ENCODE results near the gene SLC26A5.

- TF ChIP-seq, protein P1, sequence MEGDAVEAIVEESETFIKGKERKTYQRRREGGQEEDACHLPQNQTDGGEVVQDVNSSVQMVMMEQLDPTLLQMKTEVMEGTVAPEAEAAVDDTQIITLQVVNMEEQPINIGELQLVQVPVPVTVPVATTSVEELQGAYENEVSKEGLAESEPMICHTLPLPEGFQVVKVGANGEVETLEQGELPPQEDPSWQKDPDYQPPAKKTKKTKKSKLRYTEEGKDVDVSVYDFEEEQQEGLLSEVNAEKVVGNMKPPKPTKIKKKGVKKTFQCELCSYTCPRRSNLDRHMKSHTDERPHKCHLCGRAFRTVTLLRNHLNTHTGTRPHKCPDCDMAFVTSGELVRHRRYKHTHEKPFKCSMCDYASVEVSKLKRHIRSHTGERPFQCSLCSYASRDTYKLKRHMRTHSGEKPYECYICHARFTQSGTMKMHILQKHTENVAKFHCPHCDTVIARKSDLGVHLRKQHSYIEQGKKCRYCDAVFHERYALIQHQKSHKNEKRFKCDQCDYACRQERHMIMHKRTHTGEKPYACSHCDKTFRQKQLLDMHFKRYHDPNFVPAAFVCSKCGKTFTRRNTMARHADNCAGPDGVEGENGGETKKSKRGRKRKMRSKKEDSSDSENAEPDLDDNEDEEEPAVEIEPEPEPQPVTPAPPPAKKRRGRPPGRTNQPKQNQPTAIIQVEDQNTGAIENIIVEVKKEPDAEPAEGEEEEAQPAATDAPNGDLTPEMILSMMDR (IDR thresholded peaks at IDR 0.05; ENCODE audit: extremely low read depth in 1 of 2, insufficient read depth in 1 of 2, low read depth in 1 of 2, low read length in 2 of 2) = no peak
- TF ChIP-seq JUN (IDR thresholded peaks at IDR 0.05; ENCODE audit: borderline replicate concordance, insufficient read depth, insufficient read length, low read depth) (no peak), POLR2AphosphoS5 (IDR thresholded peaks at IDR 0.05; ENCODE audit: insufficient read depth, low read depth, low read length) (no peak), EZH2 (IDR thresholded peaks at IDR 0.05; ENCODE audit: borderline replicate concordance, low read depth, low read length, severe bottlenecking) (no peak), FOS (IDR thresholded peaks at IDR 0.05; ENCODE audit: borderline replicate concordance, insufficient read depth, low read length) (no peak), POLR2A (IDR thresholded peaks at IDR 0.05; ENCODE audit: low read depth, low read length) (no peak), MAX (IDR thresholded peaks at IDR 0.05; ENCODE audit: insufficient read depth, insufficient read length) (no peak), MYC (IDR thresholded peaks at IDR 0.05; ENCODE audit: low read depth, low read length) (no peak)
These were observed 57.4 kb downstream of the SLC26A5 start for GRCh38 chr7:103388469-103389140.
